G401 (cell line): ENCODE results near the gene RGS11. TPM values are rescaled to one million over a fixed set of nuclear protein-coding genes. Genes with fewer than 3 reads are reported as not detected.
A peak's percentile ranks its signal among the peaks of the same experiment; 100 is the strongest.
"Not testable (repeated sequence)": the region's sequence is repeated elsewhere in the genome, so short reads cannot be mapped to it uniquely, and the experiment has no call there.

Source experiments
- DNase-seq: peaks from one replicate; pipeline ENCODE4 v3.0.0-alpha.2; 2015; ENCODE audit warnings: low spot score
- in situ Hi-C: cut with HindIII; loops from 2 replicates; pipeline ENCODE4 v1.10.0; 2016; ENCODE audit warnings: low sequenced_read_pairs, mixed read lengths
- total RNA-seq: library from RNA; depleted of rRNA; stranded (reverse); fragments of >200 nt; shearing (Covaris generic); gene quantifications from 2 replicates; pipeline ENCODE4 v1.2.3, GENCODE V29; 2014; rRNA removed

Gene RGS11
- total RNA-seq, 1 experiment from 2014 or later, result 0.37 TPM

DNA sequence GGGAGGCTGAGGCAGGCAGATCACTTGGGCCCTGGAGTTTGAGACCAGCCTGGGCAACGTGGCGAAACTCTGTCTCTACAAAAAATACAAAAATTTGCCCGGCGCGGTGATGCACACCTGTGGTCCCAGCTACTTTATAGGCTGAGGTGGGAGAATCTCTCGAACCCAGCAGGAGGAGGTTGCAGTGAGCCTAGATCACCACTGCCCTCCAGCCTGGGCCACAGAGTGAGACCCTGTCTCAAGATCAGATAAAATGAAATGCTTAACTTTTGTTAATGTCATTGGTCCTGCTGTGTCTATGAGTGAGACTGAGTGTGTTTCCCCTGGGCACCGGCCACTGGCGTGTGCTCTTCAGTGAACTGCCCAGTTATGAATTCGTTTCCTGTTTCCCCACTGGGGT lies 30.6 kb downstream of the RGS11 start:
- no peak for DNase-seq
- in situ Hi-C loops, result loop anchor here (5.0 kb wide), 1 partner anchor 48 kb away; no protein-coding TSS in a partner anchor

DNA sequence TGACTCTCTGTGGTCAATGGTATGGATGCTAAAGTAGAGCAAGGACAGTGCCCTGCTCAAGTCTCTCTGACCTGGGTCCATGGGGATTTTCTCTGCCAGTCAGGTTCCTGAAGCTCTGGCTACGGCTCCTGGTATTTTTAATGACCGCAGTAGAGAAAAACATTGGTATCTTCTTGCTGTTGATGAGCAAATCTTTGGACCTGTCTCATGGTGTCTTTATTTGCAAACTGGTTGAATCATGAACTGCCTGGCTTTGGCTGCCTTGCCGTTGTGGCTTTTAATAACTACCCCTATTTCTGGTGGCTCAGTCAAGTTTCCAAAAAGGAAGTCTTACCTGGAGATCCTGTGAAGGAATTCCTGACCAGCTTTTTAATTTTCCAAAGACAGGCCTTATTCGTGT lies 32.4 kb downstream of the RGS11 start:
- in situ Hi-C loops, result no loop called here
- no peak for DNase-seq

DNA sequence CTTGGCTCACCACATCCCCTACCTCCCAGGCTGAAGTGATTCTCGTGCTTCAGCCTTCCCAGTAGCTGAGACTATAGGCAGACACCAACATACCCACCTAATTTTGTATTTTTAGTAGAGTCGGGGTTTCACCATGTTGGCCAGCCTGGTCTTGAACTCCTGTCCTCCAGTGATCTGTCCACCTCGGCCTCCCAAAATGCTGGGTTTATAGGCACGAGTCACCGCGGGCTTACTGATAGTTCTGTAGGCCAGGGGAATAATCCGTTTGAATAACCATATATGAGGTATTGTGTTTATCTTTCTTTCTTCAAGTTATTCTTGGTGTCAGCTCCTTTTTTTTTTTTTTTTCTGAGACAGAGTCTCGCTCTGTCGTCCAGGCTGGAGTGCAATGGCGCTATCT lies 33.5 kb downstream of the RGS11 start:
- in situ Hi-C loops, result no loop called here

DNA sequence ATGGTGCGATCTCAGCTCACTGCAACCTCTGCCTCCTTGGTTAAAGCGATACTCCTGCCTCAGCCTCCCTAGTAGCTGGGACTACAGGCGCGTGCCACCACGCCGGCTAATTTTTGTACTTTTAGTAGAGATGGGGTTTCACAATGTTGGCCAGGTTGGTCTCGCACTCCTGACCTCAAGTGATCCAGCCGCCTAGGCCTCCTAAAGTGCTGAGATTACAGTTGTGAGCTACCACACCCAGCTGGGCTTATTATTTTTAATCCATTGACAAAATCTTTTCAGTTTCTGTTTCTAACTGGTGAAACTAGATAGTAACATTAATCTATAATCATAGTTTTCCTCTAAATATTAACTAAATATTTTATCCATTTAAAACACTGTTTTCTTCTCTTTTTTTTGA lies 35.2 kb downstream of the RGS11 start:
- no peak for DNase-seq
- in situ Hi-C loops, result no loop called here

More for the DNA sequence above, 33.5 kb downstream of the RGS11 start:
- no peak for DNase-seq

DNA sequence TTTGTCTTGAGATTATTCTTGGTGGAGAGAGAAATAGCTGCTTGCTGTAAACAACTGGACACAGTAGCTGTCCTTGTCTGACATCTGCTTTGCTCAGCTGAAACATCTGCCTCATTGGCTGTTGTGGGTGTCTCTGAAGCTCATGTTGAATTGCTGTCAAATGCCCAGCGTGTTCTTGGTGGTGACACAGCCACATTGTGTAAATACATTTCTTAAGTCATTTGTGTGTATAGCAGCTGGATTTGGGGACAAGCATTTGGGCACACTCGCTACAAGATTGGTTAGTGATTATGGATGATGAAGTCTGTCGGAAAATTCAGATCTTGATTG lies 35.8 kb downstream of the RGS11 start:
- in situ Hi-C loops, result no loop called here
- DNase-seq, result no peak

DNA sequence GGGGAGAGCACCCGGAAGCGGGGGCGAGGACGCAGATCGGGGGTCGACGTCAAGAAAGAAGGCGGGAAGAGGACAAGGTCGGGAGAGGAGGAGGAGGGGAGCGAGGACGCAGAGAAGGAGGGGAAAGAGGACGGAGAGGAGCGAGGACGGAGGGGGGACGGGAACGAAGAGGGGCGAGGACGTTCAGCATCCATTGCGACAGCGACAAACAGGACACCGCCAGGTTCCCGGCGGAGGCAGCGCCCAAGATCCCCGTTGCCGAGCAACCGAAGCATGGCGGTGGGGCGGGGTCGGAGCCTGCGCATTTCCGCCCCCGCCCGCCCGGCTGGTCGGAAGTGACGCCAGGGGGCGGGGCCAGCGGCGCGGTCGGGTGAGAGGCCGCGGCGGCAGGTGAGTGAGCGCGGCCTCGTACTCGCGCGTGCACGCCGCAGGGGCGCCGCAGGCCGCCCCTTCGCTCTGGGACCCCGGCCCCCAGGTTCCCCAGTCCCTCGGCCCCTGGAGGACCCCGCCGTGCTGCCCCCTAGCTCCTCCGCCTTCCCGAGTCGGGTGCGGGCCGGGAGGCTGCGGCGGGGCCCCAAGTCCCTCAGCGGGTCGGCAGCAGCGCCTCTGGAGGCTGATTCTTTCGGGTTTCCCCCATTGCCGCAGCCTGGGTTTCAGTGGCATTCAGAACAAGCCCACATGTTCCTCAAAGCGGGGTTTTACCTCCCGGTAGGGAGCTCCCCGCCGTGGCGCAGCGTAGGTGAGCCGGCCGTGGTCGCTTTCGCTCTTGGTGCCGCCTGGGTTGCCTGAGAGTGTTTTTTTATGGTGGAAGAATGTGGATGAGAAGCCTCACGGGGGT lies 41.1 kb downstream of the RGS11 start, which contains the start of gene FAM234A:
TSS of gene FAM234A (plus strand) at position 354 of the 838 bp plus-strand sequence. CDS start 19,593 bp downstream, outside the sequence.
- DNase-seq, result peak; percentile 95
- in situ Hi-C loops, result no loop called here

DNA sequence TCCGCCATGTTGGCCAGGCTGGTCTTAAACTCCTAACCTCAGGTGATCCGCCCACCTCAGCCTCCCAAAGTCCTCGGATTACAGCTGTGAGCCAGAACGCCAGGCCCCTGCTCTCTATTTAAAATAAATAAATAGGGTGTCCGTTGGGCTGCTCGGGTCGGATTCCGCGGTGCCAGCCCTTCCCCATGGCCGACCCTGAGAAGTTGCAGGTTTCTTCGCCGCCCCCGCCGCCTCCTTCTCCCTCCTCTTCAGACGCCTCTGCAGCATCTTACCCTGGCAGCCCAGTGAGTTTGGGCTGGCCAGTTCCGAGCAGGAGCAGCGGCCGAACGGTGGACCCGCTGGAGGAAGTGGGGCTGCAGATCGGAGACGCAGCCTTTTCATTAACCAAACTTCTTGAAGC lies 44.8 kb downstream of the RGS11 start:
- in situ Hi-C loops, result no loop called here
- no peak for DNase-seq

DNA sequence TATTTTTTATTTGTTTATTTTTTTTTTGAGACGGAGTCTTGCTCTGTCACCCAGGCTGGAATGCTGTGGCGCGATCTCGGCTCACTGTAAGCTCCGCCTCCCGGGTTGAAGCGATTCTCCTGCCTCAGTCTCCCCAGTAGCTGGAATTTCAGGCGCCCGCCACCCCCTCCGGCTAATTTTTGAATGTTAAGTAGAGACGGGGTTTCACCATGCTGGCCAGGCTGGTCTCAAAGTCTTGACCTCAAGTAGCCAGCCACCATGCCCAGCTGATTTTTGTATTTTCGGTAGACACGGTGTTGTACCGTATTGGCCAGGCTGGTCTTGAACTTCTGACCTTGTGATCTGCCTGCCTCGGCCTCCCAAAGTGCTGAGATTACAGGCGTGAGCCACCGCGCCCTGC lies 45.4 kb downstream of the RGS11 start:
- in situ Hi-C loops, DNase-seq: not testable (repeated sequence)

DNA sequence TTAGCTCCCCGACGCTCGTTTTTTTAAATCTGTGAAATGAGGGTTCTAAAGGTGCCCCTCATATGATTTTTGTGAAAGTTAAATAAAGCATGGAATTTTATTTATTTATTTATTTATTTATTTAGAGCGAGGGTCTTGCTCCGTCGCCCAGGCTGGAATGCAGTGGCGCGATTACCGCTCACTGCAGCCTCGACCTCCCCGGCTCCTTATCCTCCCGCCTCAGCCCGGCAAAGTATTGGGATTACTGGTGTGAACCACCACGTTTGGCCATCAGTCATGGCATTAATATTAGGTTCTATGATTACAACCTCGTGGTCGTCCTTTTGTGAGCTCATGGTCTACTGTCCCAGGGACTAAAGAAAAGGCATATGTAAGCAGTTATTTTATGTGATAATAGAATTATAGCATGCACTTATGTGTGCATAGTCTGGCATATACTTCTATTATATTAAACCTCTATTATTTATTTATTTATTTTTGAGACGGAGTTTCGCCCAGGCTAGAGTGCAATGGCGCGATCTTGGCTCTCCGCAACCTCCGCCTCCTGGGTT lies 45.9 kb downstream of the RGS11 start:
- DNase-seq, result no peak
- in situ Hi-C loops, result no loop called here

DNA sequence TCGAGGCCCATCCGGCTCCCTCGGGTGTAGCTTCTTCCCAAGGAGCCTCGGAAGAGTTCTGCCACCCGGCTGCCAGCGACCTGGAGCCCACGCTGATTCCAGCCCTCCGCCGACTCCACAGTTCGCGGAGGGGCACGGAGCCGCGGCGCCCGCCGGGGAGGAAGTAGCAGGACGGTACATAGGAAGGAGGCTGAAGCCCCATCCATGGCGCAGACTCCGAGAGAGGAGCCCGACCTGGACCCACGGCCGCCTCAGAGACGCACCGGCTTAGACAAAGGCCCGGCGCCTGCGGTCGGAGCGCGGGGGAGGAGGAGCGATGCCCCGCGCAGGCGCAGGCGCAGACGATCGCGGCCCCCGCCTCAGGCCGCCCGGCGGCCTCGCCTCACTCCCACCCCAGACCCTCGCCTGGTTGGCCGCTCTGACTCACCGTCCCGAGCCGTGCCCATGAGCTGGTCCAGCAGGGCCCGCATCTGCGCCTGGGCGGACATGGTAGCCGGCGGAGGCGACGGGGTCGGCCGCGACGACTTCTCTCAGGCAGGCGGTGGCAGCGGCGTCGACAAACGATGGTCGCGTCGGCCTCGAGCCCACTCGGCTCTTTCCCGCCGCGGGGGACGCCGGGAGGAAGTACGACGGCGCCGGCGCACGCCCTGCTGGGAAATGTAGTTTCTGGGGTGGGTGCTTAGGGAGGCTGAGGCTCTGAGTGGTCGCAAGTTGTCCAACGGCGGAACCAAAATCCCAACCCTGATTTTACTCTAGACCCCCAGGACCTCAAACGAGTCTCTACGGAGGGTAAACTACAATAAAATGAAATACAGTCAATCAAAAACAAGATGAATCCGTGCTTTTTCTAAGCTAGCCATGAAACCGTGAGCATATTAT lies 46.7 kb downstream of the RGS11 start, which contains the start of gene LUC7L:
TSS of gene LUC7L (minus strand) at position 598 of the 879 bp plus-strand sequence. CDS start at position 488, 110 bp downstream.
- DNase-seq, result peak; percentile 88
- in situ Hi-C loops, result no loop called here

DNA sequence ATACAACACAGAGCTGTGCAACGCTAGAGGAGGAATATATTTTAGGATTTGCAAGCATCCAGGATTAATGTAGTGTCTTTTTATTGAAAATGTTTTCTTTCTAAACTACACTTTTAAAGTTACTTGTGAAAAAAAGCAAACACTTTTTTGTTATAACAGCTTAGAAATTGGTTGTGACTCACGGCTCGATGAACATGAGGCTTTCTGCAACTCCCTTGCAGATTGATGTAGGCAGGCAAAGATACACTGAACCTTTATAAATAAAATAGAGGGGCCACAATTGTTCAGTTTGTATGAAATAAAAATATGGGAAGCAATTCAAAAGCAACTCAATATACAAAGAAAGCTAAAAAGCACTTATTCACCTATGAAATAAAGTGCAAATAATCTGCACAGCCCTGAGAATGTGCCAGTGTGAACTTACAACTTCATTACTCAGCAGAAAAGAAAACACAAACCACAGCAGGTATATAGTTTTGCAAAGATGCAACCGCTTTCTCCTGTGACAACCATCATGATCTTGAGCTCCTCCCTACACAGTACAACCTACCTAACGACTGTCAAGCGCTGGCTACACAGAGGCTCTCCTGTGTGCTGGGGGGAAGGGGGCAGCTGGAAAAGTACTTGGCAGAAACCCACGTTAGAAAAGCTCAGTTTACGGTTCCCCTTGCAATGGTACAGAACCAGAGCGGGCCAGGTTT lies 47.4 kb downstream of the RGS11 start:
- in situ Hi-C loops, result no loop called here
- DNase-seq, result no peak

DNA sequence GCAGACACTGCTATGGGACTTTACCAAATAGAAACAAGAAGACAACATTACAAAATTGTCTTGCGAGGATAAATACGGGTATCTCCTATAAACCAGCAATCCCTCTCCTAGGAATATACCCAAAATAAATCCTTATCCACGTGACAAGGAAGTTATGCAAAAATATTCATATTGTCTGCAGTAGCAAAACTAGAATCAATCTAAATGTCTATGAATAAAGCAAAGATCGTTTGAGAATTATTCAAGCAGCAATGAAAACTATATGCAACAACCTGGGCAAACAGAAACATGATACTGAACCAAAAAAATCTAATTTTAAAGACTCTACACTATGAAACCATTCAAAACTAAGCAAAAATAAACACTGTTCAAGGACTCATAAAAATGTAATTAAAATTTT lies 55.7 kb downstream of the RGS11 start:
- in situ Hi-C loops, result no loop called here
- no peak for DNase-seq

Other genes starting within 250 kb of the RGS11 start
- gene POLR3K, start 222.3 kb downstream of the RGS11 start, total RNA-seq, result 19.2 and 36.9 TPM in 2 replicates
- 53.9 and 57.0 TPM in 2 replicates for gene SNRNP25, start 222.1 kb downstream of the RGS11 start, total RNA-seq
- gene RHBDF1, start 203.3 kb downstream of the RGS11 start, total RNA-seq, result 21.4 and 24.9 TPM in 2 replicates
- gene MPG, start 197.7 kb downstream of the RGS11 start, total RNA-seq, result 158 and 323 TPM in 2 replicates
- gene NPRL3, start 137.3 kb downstream of the RGS11 start, total RNA-seq, result 4.5 and 11.2 TPM in 2 replicates
- gene HBZ, start 123.3 kb downstream of the RGS11 start, total RNA-seq, result not detected in 2 replicates
- gene HBM, start 110.0 kb downstream of the RGS11 start, total RNA-seq, result not detected in 2 replicates
- not detected in 2 replicates for gene HBA2, start 103.1 kb downstream of the RGS11 start, total RNA-seq
- not detected in 2 replicates for gene HBA1, start 99.3 kb downstream of the RGS11 start, total RNA-seq
- 1.1 and 19.9 TPM in 2 replicates for gene HBQ1, start 95.5 kb downstream of the RGS11 start, total RNA-seq
- 45.8 and 56.7 TPM in 2 replicates for gene LUC7L, start 46.5 kb downstream of the RGS11 start, total RNA-seq
- gene FAM234A, start 41.1 kb downstream of the RGS11 start, total RNA-seq, result 70.3 and 97.6 TPM in 2 replicates
- gene ARHGDIG, start 4.6 kb upstream of the RGS11 start, total RNA-seq, result 2.6 and 12.2 TPM in 2 replicates
- gene PDIA2, start 7.2 kb upstream of the RGS11 start, total RNA-seq, result not detected in 2 replicates
- gene AXIN1, start 76.8 kb upstream of the RGS11 start, total RNA-seq, result 45.5 and 46.3 TPM in 2 replicates
- 250 and 260 TPM in 2 replicates for gene MRPL28, start 94.6 kb upstream of the RGS11 start, total RNA-seq
- 53.0 and 60.8 TPM in 2 replicates for gene PGAP6, start 106.0 kb upstream of the RGS11 start, total RNA-seq
- gene NME4, start 121.3 kb upstream of the RGS11 start, total RNA-seq, result 312 and 362 TPM in 2 replicates
- gene DECR2, start 125.9 kb upstream of the RGS11 start, total RNA-seq, result 13.0 and 13.7 TPM in 2 replicates
- 33.8 and 39.3 TPM in 2 replicates for gene RAB11FIP3, start 149.7 kb upstream of the RGS11 start, total RNA-seq